T-helper 2 cell (primary cell): ENCODE data around the gene MMP1.

Source experiments
- DNase-seq, 5 experiments: peaks; one replicate each; pipeline versions ENCODE4 v3.0.0 to v3.0.0-alpha.2; 2012 to 2022

The MMP1 gene

DNA sequence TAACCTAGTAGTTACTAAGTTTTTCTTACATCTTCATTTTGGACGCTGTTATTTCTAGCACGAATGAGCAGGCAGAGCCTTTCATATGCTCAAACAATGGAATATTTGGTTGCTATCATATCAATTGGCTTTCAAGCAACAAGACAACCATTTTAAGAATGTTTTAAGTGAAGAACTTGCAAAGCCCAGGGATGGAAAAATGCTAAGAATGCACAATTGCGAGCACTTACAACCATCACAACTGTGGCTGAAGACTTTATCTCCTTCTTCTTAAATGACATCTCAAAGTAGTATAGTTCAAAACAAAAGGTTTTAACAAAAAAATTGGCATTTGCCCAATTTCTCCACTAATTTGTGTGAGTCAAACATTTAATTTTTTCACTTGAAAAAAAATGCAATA lies 8.3 kb upstream of the MMP1 start:
- DNase-seq = no peak

DNA sequence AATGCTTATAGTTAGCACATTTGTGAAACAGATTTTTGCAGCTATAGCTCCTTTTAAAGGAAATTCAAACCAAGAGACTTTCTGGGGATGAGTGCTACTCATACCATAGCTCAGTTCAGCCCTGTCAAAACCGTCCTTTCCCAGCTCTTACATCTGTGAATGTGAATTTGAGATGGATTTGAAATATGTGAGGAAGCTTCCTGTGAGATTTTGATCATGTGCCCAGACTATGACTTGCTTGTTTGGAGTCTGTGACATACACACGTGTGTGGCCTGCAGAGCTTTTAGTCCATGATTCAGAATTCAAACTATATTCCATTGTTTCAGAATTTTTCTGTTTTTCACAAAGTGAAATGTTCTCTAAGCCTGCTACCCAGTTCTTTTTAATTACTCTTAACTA lies 4.4 kb upstream of the MMP1 start:
- no peak for DNase-seq

DNA sequence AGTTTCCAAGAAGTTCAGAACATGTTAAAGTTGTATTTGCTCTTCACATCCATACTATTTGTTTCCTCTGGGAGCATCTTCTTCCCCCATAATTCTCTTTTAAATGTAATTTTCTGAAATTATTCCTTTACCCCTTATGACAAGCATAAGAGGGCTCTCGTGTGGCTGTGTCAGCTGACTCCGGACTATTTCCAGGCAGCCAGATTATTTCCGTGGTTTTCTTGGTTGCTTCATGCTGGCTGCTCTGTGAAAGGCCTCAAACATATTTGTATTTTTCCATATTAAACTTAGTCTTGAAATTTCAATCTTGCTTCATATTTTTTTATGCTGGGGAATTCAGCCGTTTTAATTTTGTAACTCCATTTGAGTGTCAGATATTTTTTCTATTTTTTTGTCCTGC lies 2.8 kb upstream of the MMP1 start:
- DNase-seq = no peak

DNA sequence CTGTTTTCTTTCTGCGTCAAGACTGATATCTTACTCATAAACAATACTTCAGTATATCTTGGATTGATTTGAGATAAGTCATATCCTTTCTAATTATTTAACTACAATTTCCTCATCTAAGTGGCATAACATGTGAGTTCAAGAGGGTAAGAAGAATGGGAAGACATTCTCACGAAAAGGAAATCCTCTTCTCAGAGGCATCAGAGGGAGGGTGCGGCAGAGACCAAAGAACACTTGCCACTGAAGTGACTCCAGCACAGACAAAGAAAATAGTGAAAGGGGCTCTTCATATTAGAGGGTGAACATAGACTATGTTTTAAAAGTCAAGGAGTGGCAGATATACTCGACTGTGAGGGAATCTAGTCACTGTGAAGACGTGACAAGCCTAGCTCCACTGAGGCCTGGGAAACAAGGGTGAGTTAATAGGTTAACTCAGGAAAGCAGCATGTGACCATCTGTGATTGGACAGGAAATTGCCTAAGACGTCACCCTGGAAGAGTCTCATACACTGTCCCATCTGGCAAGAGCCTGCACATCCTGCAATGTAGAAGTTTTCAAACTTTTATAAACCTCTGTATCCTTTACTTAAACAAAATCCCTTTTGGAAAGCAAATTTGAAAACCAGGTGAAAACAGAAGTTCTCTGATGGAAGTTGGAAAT lies 1.9 kb upstream of the MMP1 start:
- no peak for DNase-seq

DNA sequence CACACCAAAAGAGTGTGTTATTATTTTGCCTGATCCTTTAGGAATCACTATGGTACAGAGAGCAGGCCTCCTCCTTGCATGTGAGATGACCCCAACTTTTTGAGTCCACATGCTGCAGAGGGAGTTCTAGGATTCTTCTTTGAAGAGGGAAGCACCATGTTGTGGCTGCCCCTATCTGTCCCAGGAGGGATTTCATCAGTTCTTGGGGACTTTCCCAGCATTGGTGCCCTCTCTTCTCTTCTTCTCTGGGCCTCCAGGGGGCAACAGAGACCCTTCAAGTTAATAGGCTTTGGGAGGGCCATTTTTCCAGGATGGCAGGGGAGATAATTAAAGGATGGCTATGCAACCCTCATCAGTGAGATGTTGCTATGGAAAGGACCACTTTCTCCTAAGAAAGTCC lies 3.6 kb downstream of the MMP1 start:
- DNase-seq = no peak

DNA sequence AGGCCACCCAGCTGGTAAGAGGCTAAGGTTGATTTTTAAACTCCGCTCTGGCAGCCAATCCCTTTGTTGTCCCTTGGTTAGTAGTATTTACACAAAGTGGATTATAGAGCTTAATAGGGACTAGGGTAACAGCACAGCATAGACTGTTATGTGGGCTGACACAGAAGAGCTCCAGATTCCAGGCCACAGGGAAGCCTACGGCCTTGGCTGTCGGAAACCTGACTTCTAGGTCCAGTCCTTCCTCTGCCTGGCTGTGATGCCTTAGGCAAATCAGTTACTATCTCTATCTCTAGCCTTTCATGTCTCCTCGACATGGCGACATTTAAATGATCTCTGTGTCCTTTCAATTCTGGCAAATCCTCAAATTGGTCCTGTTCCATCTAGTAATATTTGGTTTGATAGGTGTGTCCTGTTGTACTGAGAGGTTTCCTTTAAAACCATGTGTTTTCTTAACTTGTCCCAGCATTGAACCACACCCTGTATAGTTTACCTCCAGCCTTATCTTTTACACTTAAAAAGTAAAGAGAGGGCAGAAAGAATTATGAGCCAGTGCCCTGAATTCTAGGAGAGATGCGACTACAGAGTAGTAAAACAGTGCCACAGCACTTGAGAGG lies 4.2 kb downstream of the MMP1 start:
- no peak for DNase-seq

DNA sequence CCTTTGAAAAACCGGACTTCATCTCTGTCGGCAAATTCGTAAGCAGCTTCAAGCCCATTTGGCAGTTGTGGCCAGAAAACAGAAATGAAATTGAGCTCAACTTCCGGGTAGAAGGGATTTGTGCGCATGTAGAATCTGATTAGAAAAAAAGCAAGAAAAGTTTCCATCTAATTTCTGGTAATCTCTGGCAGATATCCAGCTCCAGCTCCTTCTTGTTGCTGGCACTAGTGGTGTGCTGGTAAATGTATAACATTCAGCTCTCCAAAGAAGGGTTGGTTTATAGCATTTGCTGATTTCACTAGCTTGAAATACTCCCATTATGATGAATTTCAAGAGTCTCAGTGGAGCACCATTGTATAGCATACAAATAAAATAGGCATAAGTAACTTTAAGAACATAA lies 5.4 kb downstream of the MMP1 start:
- no peak for DNase-seq

DNA sequence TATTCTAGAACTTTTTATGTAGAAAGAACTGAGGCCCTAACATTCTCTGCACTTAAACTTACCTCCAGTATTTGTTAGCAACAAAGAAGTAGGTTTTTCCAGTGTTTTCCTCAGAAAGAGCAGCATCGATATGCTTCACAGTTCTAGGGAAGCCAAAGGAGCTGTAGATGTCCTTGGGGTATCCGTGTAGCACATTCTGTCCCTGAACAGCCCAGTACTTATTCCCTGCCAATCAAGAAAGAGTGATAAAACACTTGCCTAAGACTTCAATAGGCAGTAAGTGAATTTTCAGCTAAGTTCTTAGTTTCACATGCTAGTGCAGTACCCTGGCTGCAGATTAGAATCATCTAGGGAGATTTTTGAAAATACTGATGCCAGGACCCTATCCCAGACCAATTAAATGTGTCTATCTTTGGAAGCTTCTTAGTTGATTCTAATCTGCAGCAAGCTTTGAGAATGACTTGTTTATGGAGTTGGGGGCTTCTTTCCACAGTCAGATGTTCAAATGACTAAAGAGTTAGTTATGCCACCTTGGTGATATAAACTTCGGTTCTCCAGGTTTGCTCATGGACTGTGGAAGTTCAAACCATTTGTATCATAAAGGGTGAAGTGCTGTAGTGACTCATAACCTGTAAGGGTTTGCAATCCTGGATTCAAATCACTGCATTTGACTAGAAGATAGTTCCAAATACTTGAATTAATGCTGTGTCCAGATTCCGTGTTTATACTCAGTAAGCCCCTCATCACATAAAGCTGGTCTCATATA lies 6.5 kb downstream of the MMP1 start:
- DNase-seq = no peak

DNA sequence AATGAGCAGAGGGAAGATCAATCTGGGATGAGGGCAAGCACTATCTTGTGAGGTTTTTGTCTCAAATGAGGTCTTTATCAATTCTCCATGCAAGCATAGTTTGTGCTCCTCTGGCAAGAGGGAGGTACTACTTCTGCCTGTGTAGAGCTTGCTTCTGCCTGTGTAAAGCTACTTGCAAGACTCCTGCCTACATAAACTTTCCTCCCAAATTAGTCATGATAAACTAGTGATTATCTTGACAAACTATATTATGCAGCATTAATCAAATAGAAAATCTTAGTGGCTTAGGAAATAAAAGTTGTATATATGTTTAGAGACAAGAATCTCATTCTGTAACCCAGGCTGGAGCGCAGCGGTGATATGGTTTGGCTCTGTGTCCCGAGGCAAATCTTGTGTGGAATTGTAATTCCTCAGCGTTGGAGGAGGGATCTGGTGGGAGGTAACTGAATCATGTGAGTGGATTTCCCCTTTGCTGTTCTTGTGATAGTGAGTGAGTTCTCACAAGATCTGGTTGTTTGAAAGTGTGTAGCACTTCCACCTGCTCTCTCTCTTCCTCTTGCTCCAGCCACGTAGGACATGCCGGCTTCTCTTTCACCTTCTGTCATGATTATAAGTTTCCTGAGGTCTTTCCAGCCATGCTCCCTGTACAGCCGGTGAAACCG lies 9.5 kb downstream of the MMP1 start:
- no peak for DNase-seq

DNA sequence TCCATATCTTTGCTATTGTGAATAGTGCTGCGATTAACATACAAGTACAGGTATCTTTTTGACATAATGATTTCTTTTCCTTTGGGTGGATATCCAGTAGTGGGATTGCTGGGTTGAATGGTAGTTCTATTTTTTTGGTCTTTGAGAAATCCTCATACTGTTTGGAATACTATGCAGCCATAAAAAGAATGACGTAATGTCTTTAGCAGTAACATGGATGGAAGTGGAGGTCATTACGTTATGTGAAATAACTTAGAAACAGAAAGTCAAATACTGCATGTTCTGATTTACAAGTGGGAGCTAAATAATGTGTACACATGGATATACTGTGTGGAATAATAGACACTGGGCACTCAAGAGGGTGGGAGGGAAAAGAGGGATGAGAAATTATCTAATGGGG lies 13.6 kb downstream of the MMP1 start:
- no peak for DNase-seq

DNA sequence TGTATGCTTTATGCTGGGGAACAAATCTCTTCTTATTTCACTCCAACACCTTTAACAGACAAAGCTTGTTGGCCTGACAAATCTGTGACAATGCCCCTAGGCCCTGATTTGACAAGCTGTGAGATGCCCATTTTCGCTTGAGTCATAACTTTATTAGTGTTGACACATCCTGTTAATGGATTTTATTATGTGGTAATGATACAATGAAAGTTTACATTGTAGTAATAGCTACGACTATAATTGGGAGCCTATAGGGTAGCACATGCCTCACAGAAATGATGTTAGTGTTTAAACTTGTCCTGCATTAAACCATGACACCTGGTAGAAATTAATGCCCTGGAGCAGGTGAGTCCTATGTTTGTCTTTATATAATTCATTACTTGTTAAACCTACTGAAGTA lies 14.2 kb downstream of the MMP1 start:
- DNase-seq = no peak

DNA sequence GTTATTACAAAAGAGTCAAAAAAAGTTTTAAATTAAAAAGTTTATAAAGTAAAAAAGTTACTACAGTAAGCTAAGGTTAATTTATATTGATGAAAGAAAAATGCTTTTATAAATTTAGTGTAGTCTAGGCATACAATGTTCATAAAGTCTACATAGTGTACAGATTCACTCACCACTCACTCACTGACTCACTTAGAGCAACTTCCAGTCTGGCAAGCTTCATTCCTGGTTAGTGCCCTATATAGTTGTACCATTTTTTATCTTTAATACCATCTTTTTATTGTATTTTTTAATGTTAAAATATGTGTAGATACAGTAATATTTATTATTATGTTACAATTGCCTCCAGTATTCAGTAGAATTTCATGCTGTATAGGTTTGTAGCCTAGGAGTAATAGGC lies 14.9 kb downstream of the MMP1 start:
- DNase-seq = no peak

DNA sequence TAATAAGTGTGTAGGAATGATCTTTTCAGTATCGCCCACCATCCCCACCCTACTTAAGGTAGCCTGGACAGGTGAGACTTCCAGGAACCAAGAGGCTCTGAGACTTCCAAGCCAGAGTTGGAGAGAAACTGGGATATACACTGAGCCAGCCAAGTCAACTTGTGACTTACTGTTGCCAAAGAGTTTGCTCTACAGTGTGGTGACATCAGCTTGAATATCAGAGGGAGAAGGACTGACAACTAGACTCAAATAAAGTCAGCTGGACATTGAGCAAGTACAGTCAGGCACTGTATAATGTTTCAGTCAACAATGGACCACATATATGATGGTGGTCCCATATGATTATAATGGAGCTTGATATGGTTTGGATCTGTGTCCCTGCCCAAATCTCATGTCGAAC lies 16.3 kb downstream of the MMP1 start:
- DNase-seq = no peak

DNA sequence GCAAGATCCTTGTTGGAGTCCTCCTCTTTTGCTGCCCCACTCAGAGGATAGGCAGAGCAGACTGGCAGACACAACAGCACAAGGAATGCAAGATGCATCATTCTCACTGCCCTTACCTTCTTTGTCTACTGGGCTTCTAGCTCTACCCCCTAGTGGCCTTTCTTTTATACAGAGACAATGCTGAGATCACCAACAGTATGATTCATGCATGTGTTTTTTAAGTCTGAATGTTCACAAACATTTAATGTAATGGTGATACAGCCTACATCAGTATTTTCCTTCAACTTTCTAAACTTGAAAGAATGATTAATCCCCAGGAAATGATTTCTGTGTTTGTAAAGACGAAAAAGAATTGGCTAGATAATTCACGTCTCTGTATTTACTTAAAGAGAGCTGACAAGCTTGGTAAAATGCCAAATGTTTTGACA lies 17.5 kb downstream of the MMP1 start, which contains the start of gene MMP10:
Gene MMP10, minus strand, starts transcription at position 138 of the 428 bp plus-strand sequence. Its CDS starts 37 bp downstream, at position 101.
- DNase-seq = no peak

DNA sequence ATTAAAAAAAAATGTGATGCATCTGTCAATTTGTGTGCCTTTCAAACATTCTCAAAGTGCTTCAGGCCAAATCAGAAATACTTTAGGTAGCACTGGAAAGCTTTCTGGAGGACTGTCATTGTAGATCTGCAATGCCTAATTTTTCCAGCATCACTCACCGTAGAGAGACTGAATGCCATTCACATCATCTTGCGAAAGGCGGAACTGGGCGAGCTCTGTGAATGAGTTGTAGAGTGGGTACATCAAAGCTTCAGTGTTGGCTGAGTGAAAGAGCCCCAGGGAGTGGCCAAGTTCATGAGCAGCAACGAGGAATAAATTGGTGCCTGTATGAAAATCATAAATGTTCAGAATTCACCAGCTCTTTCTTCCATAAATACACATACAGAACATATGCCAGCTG lies 21.5 kb downstream of the MMP1 start:
- DNase-seq = no peak

DNA sequence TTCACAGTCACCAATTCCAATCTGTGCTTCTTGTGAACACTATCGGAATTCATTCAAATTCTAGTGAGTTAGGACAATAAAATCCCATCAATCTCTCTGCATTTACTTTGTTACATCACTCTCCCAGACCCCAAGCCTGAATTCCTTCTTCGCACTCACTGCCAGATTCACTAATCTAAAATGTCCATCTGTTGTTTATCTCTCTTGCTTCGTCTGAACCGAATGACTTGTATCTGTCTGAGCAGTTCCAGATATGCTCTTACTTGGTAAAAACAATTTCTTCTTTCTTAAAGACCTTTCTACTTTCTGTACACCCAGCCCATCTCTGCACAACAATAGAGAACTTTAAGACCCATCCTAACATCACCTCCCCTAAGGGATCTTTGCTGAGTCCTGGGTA lies 24.6 kb downstream of the MMP1 start:
- no peak for DNase-seq

DNA sequence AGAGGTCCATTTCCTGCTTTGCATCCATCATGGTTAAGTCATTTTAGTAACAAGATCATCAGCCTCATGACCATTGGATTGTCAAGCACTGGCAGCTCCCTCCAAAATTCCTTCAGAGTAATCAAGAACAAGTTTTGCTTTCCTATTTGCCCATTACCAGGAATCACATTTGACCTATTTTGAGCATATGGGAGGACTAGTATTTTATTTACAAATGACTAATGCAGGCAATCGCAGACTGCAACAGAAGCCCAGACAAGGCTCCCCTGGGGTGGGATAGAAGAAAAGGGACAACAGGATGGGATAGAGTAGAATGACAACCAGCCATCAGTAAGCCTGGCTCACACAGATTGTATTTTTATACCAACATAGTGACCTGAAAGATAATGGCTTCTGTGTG lies 26.6 kb downstream of the MMP1 start:
- no peak for DNase-seq

DNA sequence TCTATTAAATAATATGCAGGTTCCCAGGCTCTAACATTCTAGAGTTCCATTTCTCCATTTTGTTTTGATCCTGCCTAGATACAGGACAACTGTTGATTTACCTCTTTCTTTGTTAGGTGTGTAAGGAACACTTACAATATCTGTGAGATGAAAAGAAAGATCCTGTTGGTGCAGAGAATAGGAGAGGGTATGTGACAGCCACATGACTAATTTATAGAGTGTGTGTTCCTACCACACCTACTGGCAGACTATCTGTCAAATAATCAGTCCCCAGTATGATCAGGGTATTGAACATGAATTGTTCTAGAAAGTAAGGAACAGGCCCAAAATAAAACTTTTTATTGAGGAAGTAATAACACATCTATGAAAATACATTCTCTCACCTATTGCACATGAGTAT lies 27.8 kb downstream of the MMP1 start:
- DNase-seq = no peak

DNA sequence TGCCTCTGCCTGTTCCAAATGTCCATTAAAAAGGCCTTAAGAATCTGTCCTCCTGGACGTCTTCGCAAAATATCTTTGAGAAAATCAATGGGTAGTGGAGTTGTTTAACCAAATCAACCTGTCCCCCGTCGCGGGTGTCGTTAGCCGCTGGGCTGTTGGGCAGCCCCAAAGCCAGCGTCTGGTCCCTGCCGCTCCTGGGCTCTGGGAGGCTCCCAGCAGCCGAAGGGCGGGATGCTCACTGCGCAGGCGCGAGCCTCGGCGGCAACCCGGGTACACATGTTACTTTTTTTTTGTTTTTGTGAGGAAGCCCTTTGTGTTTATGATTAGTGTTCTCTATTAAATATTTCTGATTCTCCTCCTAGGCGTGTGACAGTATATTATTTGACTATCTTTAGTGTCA lies 30.2 kb downstream of the MMP1 start:
- no peak for DNase-seq

DNA sequence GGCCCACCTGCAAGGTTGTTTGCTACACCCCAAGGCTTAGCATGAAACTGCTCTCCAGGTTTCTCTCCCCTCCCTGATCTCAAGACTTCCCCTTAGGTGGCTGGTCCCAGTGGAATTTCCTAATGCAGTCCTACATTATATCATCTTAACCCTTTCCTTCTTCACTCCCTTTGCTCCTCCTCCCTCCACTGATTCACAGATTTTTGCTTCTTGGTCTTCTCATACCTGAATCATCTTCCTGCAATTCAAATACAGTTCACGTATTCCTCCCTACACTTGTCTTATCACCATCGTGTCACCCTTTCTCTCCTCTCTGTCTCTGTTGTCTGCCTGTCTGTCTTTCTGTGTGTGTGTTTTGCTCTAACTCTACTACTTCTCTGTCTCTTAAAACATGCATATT lies 34.5 kb downstream of the MMP1 start:
- no peak for DNase-seq

DNA sequence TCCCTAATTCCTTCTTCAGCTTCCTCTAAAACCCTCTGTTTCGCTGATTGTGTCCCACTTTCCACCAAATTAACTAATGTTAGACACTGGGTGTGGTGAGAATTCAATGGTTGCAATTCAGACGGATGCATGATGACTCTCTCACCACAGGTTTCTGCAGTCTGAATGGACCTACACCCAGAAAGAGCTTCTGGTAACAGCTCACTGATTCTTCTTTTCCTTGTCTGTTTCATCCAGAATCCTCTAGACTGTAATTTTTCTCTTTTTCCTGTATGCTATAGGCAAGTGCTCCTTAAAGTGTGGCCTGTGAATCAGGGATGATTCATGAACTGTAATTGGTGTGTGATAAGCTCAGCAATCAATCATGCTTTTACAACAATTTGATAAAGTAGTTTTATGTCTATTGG lies 35.6 kb downstream of the MMP1 start:
- no peak for DNase-seq

DNA sequence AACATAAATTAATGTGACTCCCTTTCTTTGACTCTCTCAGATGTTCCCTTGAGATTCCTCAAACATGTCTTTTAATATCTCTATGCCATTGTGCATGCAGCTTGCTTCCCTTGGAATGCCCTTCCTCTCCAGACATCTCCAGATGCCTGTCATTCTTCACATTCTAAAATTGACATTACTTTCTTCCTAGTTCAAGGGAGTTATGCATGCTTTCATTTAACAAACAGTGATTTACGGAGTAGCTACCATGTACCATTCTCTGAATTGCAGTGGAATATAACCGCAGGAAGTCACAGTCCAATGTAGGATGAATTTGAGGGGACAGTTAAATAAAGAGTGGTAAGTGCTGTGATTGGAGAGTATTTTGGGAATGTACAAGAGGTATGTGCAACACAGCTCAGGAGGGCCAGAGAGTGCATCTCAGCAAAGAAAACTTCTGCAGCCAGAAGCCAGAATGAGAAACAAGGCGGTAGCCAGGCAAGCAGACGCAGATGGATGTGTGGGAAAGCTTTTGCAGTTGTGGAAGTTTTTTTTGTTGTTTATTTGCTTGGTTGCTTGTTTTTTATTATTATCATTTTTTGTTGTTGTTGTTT lies 36.2 kb downstream of the MMP1 start:
- no peak for DNase-seq

DNA sequence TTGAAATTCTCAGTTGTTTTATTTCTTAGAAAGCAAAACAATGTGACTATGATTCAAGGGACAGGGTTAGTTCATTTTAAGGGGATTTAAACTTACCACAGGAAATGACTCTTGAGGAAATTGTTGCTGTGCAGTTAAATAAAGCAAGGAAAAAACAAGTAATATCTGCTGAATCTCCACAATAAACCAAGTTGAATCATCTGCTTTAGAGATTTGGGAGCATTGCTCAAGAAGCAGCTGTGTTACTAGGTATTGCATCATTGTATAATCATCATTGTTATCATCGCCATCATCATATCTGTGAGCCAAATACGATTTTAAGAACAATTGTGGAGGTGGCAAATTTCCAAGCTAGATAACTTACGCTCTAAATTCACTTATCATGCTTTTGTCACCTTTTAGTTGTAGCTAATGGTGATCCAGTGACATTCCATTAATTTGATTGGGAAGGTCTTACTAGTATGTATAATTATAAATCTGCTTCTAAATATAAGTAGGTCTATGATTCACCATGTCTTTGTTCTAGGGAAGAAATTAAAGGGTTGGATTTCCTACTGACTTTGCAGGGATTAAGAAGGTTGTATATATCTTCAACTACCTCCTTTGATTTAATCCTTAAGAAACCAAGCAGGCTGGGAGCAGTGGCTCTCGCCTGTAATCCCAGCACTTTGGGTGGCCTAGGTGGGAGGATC lies 37.5 kb downstream of the MMP1 start:
- DNase-seq = no peak
